Transverse colon (tissue), 3 donors: ENCODE results near the gene PACRG.

Experiments
- EP300 ChIP-seq: sonication (generic); formaldehyde crosslinking; IDR thresholded peaks from one replicate; pipeline ENCODE4 v1.6.1; 2017; ENCODE audit warnings: antibody characterized with exemption, low read depth
- POLR2AphosphoS5 ChIP-seq, 3 donors: sonication (generic); formaldehyde crosslinking; IDR thresholded peaks; one replicate each; pipeline ENCODE4 v1.6.1; 2016; ENCODE audit warnings: antibody characterized with exemption in 3 of 3

DNA sequence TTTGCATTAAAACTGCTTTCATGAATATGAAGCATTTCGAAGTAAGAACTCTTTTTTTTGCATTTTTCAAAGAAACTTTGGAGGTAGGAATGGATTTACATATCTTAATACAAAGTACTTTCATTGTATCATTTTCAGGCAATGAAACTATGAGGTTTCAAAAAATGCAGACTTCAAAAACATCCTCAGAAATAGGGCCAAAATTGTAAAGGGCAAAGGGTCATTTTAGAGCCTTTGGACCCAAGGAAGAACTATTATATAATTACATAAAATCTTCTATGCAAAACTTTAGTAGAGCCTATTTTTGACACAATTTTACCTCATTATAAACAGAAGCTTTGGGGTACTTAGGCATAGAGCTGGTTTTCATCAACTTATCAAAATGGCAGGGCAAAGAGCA is 5.1 kb upstream of the PACRG start:
- TF ChIP-seq EP300: no peak
- TF ChIP-seq POLR2AphosphoS5 (IDR thresholded peaks at IDR 0.05): no peak
